KBM-7 (cell line): ENCODE measurements around the gene FAM43A.
A peak's percentile ranks its signal among the peaks of the same experiment; 100 is the strongest.

Source experiments
- DNase-seq: peaks from one replicate; pipeline ENCODE4 v3.0.0-alpha.2; 2015
- in situ Hi-C: fragments of 300-500 bp; cut with MboI; formaldehyde crosslinking; loops from 2 replicates; pipeline ENCODE4 v1.14.3; 2020; ENCODE audit warnings: low sequenced_read_pairs, low pct_unique_long_range_greater_than_20kb, mixed read lengths

FAM43A gene

DNA sequence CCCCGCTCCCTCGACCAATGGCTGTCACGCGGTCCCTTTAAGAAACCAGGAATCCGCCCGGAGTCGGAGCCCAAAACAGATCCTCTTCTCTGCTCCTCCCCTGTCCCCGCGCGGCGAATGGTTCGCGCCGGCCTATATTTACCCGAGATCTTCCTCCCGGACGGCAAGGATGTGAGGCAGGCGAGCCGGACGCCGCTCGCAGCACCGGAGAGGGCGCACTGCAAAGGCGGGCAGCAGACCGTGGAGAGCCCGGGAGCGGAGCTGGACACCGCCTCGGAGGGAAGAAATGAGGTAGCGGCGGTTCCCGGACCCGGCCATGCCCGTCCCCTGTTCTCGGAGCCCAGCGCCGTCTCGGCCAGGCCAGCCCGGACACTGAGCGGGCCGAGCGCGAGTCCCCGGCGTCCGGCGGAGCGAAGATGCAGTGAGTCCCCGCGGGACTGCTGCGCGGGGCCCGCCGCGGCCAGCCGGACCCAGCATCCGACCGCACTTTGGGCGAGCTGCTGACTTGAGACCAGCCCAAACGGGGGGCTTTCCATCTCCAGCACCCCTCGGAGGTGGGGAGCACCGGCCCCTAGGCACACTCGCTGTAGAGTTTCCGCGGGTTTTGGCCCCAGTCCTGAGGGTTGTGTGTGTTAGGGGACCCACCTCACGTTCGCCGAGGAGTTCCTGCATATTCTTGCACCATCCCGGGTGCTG, at the start of gene FAM43A:
FAM43A (plus strand) TSS at position 166 of the 696 bp plus-strand sequence. CDS start 944 bp downstream, outside the sequence.
- in situ Hi-C loops, result loop anchor here (10.0 to 25.0 kb wide), 3 partner anchors 426 to 851 kb away; partner anchors contain the start of gene PPP1R2
- peak; percentile 96 for DNase-seq

DNA sequence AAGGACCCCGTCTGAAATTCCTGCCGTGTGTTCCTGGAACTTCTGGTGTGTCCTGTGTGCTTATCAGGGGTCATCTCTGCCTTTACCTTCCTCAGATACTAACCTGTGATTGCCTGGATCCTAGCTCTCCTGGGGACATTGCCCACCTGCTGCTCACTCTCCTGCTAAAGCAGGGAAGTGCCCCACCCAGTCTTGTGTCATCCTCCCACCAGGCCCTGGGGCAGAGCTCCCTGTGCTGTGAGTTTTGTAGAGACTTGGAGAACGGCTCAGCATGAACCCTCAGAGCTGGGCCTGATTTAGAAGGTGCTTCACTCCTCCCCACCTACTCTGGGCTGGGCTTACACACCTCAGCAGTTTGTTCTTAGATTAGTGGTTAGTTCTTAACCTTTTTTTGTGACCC, 48.6 kb upstream of the FAM43A start:
- no peak for DNase-seq

GRCh38 chr3:194637541-194638400, 47.9 kb upstream of the FAM43A start:
- in situ Hi-C loops, result no loop called here
- DNase-seq, result no peak

More for the DNA sequence above, 48.6 kb upstream of the FAM43A start:
- in situ Hi-C loops, result no loop called here

DNA sequence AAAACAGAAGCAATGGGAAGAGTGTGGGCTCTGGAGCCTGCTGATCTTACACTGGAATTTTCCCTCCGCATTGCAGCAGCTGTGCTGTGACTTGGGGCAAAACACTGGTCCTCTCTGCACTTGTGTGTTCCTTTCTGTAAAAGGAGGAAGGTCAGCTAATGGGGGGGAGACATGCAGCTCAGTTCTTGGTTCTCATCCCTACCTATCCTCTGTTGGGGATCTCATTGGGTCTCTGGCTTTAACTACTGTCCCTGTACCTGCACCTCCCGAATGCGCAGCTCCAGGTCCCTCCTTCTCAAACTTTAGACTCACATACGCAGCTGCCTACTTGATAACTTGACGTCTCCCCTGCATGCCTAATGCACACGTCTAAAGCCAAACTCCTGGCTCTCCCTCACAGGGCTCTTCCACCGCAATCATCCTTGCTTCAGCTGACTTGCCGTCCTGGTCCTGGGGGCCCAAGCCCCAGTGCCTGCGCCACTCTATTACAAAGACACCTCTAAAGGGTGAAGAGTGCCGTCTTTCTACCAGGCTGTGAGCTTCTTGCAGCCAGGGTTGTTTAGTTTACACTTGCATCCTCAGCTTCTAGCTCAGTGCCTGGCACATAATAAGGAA, 46.6 kb upstream of the FAM43A start:
- no peak for DNase-seq
- in situ Hi-C loops, result no loop called here

GRCh38 chr3:194640829-194641228, 44.9 kb upstream of the FAM43A start:
- in situ Hi-C loops, result no loop called here
- DNase-seq, result no peak

DNA sequence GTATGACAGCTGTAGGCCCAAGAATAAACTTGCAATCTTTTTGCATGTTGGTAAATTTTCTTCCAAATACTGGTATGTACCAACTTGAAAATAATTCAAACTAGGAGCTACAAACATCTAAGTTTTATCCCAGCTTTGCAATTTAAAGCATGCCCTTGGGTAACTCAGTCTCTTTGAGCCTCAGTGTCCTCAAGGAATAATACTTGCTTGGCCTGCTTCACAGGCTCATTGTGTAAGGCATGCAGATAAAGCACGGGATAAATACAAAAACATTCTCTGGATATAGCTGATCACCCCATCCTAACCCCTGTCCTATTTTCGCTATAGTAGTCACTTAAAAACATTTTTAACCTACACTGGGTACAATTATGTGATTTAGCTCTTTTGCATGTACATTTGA, 42.9 kb upstream of the FAM43A start:
- DNase-seq, result no peak
- in situ Hi-C loops, result no loop called here

DNA sequence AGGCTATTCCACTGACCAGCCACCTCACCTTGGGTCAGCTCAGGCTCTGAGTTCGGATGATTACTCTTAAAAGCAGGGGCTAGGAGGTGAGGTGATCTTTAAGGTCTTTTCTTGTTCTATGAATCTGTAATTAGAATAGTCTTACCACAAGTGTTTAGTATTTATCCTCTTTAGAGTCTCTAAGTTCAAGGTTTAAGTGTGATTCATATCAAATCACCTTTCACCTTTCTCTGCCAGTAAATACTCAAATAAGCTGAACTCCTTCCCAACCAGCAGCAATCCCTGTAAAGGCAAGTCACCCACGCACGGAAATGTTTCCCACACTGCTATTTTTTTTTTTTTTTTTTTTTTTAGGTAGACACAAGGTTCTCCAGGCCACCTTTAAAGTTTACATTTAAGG, 37.9 kb upstream of the FAM43A start:
- in situ Hi-C loops, result no loop called here
- DNase-seq, result no peak

DNA sequence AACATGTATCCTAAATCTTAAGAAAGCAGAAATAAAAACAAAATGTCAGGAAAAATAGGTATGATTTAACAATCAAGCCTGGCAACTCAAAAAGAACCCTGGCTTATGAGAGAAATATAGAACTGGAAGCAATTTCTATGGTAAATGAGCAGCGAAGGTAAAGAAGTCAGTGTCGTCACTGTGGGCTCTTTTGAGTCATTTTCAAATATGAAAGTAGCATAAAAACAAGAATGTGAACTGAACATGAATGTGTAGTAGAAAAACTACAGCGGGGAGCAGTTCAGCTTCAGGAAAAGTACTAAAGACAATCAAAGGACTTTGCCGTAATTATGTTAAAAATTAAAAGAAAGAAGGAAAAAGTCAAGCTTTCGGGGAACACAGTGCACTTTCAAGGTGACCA, 31.2 kb upstream of the FAM43A start:
- in situ Hi-C loops, result no loop called here
- no peak for DNase-seq

DNA sequence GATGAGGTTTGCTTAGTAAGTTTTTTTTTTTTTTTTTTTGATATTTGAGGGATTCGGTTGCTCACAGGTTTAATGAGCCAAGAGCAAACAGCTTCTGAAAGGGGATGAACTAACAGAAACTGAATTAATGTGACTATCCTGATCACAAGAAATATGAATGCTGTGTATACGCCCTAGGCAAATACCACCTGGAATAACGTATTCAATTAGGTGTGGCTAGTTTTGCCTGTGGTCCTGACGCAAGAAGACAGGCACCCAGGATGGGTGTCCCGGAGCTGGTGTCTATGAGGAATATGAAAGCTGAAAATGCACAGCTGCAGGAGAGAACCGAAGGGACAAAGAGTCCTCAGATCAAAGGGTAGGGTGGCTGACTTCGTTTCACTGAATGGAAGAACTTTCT, 28.2 kb upstream of the FAM43A start:
- DNase-seq, result no peak
- in situ Hi-C loops, result no loop called here

GRCh38 chr3:194658477-194659242, 27.0 kb upstream of the FAM43A start:
- in situ Hi-C loops, result no loop called here

GRCh38 chr3:194659778-194660177, 25.9 kb upstream of the FAM43A start:
- in situ Hi-C loops, result no loop called here
- no peak for DNase-seq

More at GRCh38 chr3:194658477-194659242, 27.0 kb upstream of the FAM43A start:
- DNase-seq, result no peak

GRCh38 chr3:194661374-194661773, 24.3 kb upstream of the FAM43A start:
- in situ Hi-C loops, result no loop called here

DNA sequence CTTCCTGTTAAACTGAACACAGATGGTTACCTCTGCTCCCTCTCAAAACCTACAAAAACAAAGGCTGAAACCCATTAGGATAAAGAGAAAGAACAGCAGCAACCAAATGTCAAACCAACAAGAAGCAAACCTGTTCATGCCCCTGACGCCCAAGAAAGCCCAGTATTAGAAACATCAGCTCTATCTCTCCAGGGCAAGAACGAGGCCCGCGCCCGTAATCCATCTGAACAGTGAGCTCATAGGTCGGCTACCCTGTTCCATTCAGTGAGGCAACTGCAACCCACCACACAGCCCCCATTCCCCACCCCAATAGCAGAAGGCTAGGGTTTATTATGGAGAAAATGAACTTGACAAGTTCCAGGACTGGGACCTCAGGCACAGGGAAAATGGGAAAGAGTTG, 23.7 kb upstream of the FAM43A start:
- in situ Hi-C loops, result no loop called here
- no peak for DNase-seq

More at GRCh38 chr3:194661374-194661773, 24.3 kb upstream of the FAM43A start:
- no peak for DNase-seq

DNA sequence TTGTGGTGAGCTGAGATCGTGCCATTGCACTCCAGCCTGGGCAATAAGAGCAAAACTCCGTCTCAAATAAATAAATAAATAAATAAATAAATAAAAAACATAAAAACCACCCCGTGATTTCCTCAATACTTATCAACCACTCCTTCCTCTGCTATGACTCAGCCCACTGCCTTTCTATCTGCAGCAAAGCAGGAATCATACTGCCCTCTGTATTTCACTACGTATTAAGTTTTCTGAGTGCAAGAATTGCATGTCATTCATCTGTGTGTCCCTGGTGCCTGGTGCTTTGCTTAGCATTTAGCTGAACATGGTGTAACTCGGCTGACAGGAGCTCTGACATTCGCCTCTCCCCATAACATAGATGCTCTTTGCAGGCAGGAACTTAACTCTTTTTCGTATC, 20.8 kb upstream of the FAM43A start:
- in situ Hi-C loops, result no loop called here
- no peak for DNase-seq

- DNase-seq, result no peak
- in situ Hi-C loops, result no loop called here
Observed at GRCh38 chr3:194667363-194667762, 18.3 kb upstream of the FAM43A start.

DNA sequence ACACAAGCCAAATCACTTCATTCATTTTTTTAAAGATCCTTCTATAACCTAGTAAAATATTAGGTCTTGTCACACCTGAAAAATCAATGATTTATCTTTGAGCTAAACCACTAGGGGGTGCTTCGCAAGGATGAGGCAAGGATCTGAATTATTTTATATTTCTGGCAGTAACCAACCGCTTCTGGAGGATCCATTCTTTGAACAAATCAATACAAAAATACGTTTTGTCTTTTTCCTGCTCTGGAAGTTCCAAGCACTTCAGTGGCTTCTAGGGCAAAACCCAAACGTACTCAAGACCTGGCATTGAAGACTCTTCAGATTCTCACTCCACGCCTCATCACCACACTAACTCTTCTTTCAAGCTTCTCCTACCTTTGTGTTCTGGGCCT, 14.2 kb upstream of the FAM43A start:
- in situ Hi-C loops, result no loop called here
- peak; percentile 65 for DNase-seq

DNA sequence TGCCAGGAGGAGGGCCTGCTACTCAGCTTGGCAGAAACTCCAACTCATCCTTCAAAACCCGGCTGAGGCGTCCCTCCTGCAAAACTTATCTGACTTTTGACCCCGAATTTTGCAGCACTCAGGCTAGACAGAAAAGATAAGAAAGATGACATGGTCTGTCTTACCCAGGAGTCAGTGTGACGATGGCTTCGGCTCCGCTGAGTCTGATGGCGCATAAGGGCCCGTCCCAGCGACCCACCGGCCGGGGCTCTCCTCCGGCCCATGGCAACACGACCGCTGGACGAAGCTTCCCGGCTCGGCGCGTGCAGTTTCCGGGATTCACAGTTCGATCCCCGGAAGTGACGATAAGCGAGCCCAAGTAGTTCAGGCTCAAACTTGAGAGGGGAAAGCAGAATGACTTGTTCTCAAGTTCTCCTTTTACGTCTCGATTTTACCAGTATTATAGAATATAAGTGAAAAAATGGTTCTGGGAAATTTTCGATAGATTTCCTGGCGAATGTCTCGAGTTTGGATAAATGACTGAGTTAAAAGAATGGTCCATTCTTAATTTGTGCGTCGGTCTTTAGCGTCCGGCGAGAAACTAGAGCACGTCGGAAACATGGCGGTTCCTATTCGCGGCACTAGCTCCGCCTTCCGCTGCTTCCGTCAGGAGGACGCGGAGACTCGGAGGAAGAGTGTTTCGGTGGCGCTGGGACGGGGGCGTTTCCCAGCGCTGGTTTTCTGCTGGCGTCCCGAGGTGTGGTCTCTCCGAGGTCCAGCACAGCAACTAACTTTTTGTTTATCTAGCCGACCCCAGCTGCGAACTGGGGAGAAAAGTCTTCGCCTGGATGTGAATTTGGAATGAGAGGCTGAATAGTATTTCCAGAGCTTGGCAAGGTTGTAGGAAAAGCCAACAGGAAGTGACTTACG, 13.5 kb upstream of the FAM43A start, which contains the start of gene LSG1:
LSG1 (minus strand) TSS at position 292 of the 909 bp plus-strand sequence; CDS start at position 263, 29 bp downstream.
- DNase-seq, result peak; percentile 96
- in situ Hi-C loops, result no loop called here

DNA sequence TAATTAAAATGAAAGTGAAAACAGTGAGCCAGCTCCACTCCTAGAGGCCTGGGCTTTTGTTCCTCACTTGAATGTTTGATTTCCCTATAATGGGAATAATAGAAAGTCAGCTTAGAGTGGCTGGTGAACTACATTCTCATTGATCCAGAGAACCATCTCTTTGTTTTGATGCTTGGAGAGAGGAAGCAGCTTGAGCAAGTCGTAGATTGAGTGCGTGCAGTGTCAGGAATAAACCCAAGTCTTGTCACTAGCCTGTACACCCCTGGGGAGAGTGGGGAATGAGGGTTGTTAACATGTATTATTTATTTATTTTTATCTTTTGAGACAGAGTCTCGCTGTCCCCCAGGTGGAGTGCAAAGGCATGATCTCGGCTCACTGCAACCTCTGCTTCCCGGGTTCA, 12.8 kb upstream of the FAM43A start:
- in situ Hi-C loops, result no loop called here
- DNase-seq, result no peak
